B cell (primary cell): ENCODE measurements around the gene TRPC1. TPM values are rescaled to one million over a fixed set of nuclear protein-coding genes. Genes with fewer than 3 reads are reported as not detected.

ENCODE experiments used
- ATAC-seq: fragments of 200-7000 bp; cut with Tn5 transposase; one replicate; pipeline ENCODE4 v1.10.0; 2021; ENCODE audit warnings: low read depth, mild to moderate bottlenecking, moderate number of reproducible peaks, moderate library complexity
- CTCF ChIA-PET: fragments of 350-600 bp; sonication (Branson Sonifier 250); formaldehyde crosslinking; loops from one replicate; lab custom pipeline; 2021; ENCODE audit warnings: antibody characterized with exemption, inconsistent platforms; lab: Charles Lee
- POLR2A ChIA-PET: fragments of 350-600 bp; sonication (Branson Sonifier 250); formaldehyde crosslinking; loops from one replicate; lab custom pipeline; 2021; ENCODE audit warnings: antibody characterized with exemption; lab: Charles Lee
- DNase-seq: peaks from one replicate; pipeline ENCODE4 v3.0.0; 2013
- H2AFZ ChIP-seq: 2 replicates; pipeline ENCODE4 v1.6.1; 2012; ENCODE audit warnings: mild to moderate bottlenecking, low read depth, low read length; ENCODE audit not compliant: insufficient read depth, poor library complexity, severe bottlenecking
- H3K27ac ChIP-seq, 2 donors: 1 replicate in 1 of 2; 2 replicates in 1 of 2; pipeline ENCODE4 v1.5.1; 2012 to 2013; ENCODE audit warnings: low read length in 2 of 2, mild to moderate bottlenecking in 2 of 2, moderate library complexity in 1 of 2
- H3K27me3 ChIP-seq, 4 experiments: fragments of 200-600 bp in 1 of 4; sonication (generic) in 1 of 4; replicated peaks in 1 of 4; 1 replicate in 2 of 4; 2 replicates in 2 of 4; pipeline versions ENCODE4 v1.6.1 to v1.7.0; 2013 to 2016; ENCODE audit warnings: low read length in 3 of 4, mild to moderate bottlenecking in 2 of 4, mixed read lengths in 1 of 4, moderate library complexity in 1 of 4; ENCODE audit not compliant: insufficient read depth in 4 of 4, control insufficient read depth in 3 of 4; ENCODE audit errors: control extremely low read depth in 1 of 4
- H3K36me3 ChIP-seq, 2 experiments: replicated peaks in 1 of 2; 1 replicate in 1 of 2; 2 replicates in 1 of 2; pipeline versions ENCODE4 v1.6.1 to v1.7.1; 2013; ENCODE audit warnings: low read length in 1 of 2; ENCODE audit not compliant: insufficient read depth in 2 of 2, control insufficient read depth in 1 of 2; ENCODE audit errors: control extremely low read depth in 1 of 2, extremely low read depth in 1 of 2
- H3K4me1 ChIP-seq, 2 donors: fragments of 200-600 bp in 1 of 2; sonication (generic) in 1 of 2; 1 replicate in 1 of 2; 2 replicates in 1 of 2; pipeline versions ENCODE4 v1.5.1 to v1.6.1; 2013 to 2017; ENCODE audit warnings: low read length in 2 of 2; ENCODE audit not compliant: control insufficient read depth in 2 of 2, insufficient read depth in 2 of 2
- H3K4me2 ChIP-seq: replicated peaks from 2 replicates; pipeline ENCODE3; 2012; ENCODE audit warnings: mild to moderate bottlenecking, low read depth, low read length; ENCODE audit not compliant: poor library complexity, severe bottlenecking
- H3K4me3 ChIP-seq, 5 experiments: fragments of 200-600 bp in 1 of 5; sonication (generic) in 1 of 5; 1 replicate in 3 of 5; 2 replicates in 2 of 5; pipeline versions ENCODE4 v1.5.1 to v1.7.0; 2011 to 2016; ENCODE audit warnings: low read length in 4 of 5, mild to moderate bottlenecking in 4 of 5, low read depth in 2 of 5, control low read depth in 1 of 5, moderate library complexity in 1 of 5; ENCODE audit not compliant: insufficient read depth in 1 of 5; ENCODE audit errors: control extremely low read depth in 1 of 5, extremely low read depth in 1 of 5
- H3K79me2 ChIP-seq: fragments of 200-600 bp; sonication (generic); one replicate; pipeline ENCODE4 v1.6.0; 2016; ENCODE audit warnings: low read length; ENCODE audit not compliant: control insufficient read depth, insufficient read depth
- H3K9ac ChIP-seq: fragments of 200-600 bp; sonication (generic); 2 replicates; pipeline ENCODE4 v1.6.1; 2017; ENCODE audit warnings: mild to moderate bottlenecking, low read length, moderate library complexity
- H3K9me3 ChIP-seq, 3 donors: one replicate each; pipeline versions ENCODE4 v1.6.1 to v1.7.1; 2013; ENCODE audit warnings: low read length in 2 of 3; ENCODE audit not compliant: control insufficient read depth in 2 of 3, insufficient read depth in 1 of 3; ENCODE audit errors: control extremely low read depth in 1 of 3
- H4K20me1 ChIP-seq: 2 replicates; pipeline ENCODE4 v1.6.0; 2012; ENCODE audit warnings: mild to moderate bottlenecking, low read length; ENCODE audit not compliant: insufficient read depth, control insufficient read depth, poor library complexity, severe bottlenecking
- H3K27ac Mint-ChIP-seq: one replicate; pipeline ENCODE4 v1.8.0; 2021; ENCODE audit warnings: mixed read lengths
- H3K27me3 Mint-ChIP-seq: one replicate; pipeline ENCODE4 v1.8.0; 2021; ENCODE audit warnings: mixed read lengths
- H3K4me1 Mint-ChIP-seq: one replicate; pipeline ENCODE4 v1.8.0; 2021; ENCODE audit warnings: mixed read lengths
- H3K4me3 Mint-ChIP-seq: one replicate; pipeline ENCODE4 v1.8.0; 2021; ENCODE audit warnings: mixed read lengths
- H3K9me3 Mint-ChIP-seq: one replicate; pipeline ENCODE4 v1.8.0; 2022; ENCODE audit warnings: mixed read lengths; ENCODE audit not compliant: insufficient read depth
- CTCF ChIP-seq: fragments of 200-600 bp; IDR thresholded peaks from one replicate; pipeline ENCODE4 v1.8.0; 2022; ENCODE audit warnings: antibody characterized with exemption, mild to moderate bottlenecking
- EZH2 ChIP-seq: IDR thresholded peaks from 2 replicates; pipeline ENCODE4 v1.6.1; 2012; ENCODE audit warnings: borderline replicate concordance, low read depth, mild to moderate bottlenecking, moderate library complexity, low read length; ENCODE audit not compliant: insufficient read depth, poor library complexity, severe bottlenecking
- WGBS: methylation state at CpG from one replicate; pipeline ENCODE4 v1.1.5; 2013; ENCODE audit warnings: missing lambda C conversion rate; ENCODE audit not compliant: insufficient coverage; 5-methylcytosine and 5-hydroxymethylcytosine counted together
- intact Hi-C: fragments of 100-400 bp; cut with micrococcal nuclease; formaldehyde crosslinking; loops from one replicate; pipeline ENCODE4 v1.10.0; 2022
- polyA plus RNA-seq: library from polyadenylated mRNA; depleted of rRNA; stranded (reverse); fragments of >200 nt; gene quantifications from 2 replicates; pipeline ENCODE4 v1.2.3, GENCODE V29; 2012
- total RNA-seq, 2 donors: library from RNA; stranded (reverse); fragments of 120-200 nt in 1 of 2; gene quantifications; 1 replicate in 1 of 2; 2 replicates in 1 of 2; pipeline versions ENCODE4 v1.2.3 to v1.2.4, GENCODE V29; 2013 to 2022

The TRPC1 gene
- total and polyA plus RNA-seq, 2 donors (not counting 1 experiment from before 2014, with no cell fraction given), result 2.0 to 3.8 TPM

GRCh38 chr3:142817356-142817755 is 93.5 kb downstream of the TRPC1 start:
- no peak overlapping the region for H2AFZ ChIP-seq
- H3K36me3 ChIP-seq, result no peaks in the 10 kb centered on the region
- no peak overlapping the region for H3K9ac ChIP-seq
- H3K4me2 ChIP-seq, result no peak overlapping the region
- no peaks in the 10 kb centered on the region for H3K9me3 ChIP-seq
- POLR2A ChIA-PET, result no interaction called here
- H3K4me3 ChIP-seq, result no peak overlapping the region
- CTCF ChIA-PET, result no interaction called here
- Mint-ChIP-seq H3K27ac (no peak overlapping the region), H3K4me1 (no peaks in the 10 kb centered on the region), H3K9me3 (no peaks in the 10 kb centered on the region), H3K27me3 (no peaks in the 10 kb centered on the region), H3K4me3 (no peak overlapping the region)
- no peaks in the 10 kb centered on the region for H4K20me1 ChIP-seq
- H3K79me2 ChIP-seq, result no peaks in the 10 kb centered on the region
- no peaks in the 10 kb centered on the region for H3K4me1 ChIP-seq
- H3K27ac ChIP-seq, result no peak overlapping the region
- no peak for DNase-seq
- intact Hi-C loops, result no loop called here
- no peaks in the 10 kb centered on the region for H3K27me3 ChIP-seq
- no CpG with 5 or more reads among the region's 1 CpG for WGBS
- TF ChIP-seq EZH2 (no peak), CTCF (no peak)
- no peak for ATAC-seq

GRCh38 chr3:142817897-142818296 is 94.1 kb downstream of the TRPC1 start:
- TF ChIP-seq CTCF (no peak), EZH2 (no peak)
- H3K4me1 Mint-ChIP-seq, result no peaks in the 10 kb centered on the region
- Histone ChIP-seq H3K27ac (no peak overlapping the region), H3K27me3 (no peaks in the 10 kb centered on the region), H2AFZ (no peak overlapping the region), H3K79me2 (no peaks in the 10 kb centered on the region), H3K4me1 (no peaks in the 10 kb centered on the region), H3K36me3 (no peaks in the 10 kb centered on the region), H3K9me3 (no peaks in the 10 kb centered on the region), H4K20me1 (no peaks in the 10 kb centered on the region), H3K4me2 (no peak overlapping the region), H3K9ac (no peak overlapping the region), H3K4me3 (no peak overlapping the region)
- 95% methylated on average over 4 of the region's 7 CpGs for WGBS
- intact Hi-C loops, result no loop called here
- CTCF ChIA-PET, result no interaction called here
- no peak overlapping the region for H3K27ac Mint-ChIP-seq
- POLR2A ChIA-PET, result no interaction called here
- no peak for DNase-seq
- ATAC-seq, result no peak
- H3K4me3 Mint-ChIP-seq, result no peak overlapping the region
- no peaks in the 10 kb centered on the region for H3K27me3 Mint-ChIP-seq
- H3K9me3 Mint-ChIP-seq, result no peaks in the 10 kb centered on the region
